Kasumi-1 (cell line): ENCODE data around the gene FBXW8.

Source experiments
- DNase-seq, 2 experiments: peaks; one replicate each; lab custom pipeline; 2025; lab: John Stamatoyannopoulos, UW

FBXW8 gene

GRCh38 chr12:116924558-116925453 is 14.1 kb downstream of the FBXW8 start:
- peak; percentile 43 to 50 for DNase-seq

GRCh38 chr12:116926283-116927243 is 15.8 kb downstream of the FBXW8 start:
- no peak for DNase-seq

GRCh38 chr12:116927244-116927940 is 16.6 kb downstream of the FBXW8 start:
- DNase-seq = no peak

DNA sequence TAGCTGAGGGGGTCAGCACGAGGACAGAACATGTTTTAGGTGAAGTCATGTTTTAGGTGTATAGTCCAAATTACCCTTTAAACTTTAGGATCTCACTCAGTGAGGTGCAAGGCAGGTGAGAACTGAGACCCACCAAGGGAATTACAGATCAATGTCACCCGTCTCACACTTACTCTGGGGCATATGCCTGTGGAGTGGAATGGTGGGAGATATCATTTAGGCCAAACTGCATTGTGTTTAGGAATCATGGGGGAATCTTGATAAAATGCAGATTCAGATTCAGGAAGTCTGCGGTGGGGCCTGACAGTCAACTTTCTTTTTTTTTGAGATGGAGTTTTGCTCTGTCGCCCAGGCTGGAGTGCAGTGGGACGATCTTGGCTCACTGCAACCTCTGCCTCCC is 17.8 kb downstream of the FBXW8 start:
- DNase-seq = no peak

DNA sequence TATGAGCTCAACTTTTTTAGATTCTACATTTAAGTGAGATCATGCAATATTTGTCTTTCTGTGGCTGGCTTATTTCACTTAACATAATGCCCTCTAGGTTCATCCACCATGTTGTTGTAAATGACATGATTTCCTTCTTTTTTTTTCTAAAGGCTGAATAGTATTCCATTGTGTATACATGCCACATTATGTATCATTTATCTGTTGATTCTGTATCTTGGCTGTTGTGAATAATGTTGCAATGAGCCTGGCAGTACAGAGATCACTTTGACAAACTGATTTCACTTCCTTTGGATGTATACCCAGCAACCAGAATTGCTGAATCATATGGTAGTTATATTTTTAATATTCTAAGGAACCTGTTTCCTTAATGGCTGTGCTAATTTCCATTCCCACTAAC is 19.1 kb downstream of the FBXW8 start:
- no peak for DNase-seq

- no peak for DNase-seq
Measured at GRCh38 chr12:116931665-116932064, 20.9 kb downstream of the FBXW8 start.

GRCh38 chr12:116933091-116933490 is 22.3 kb downstream of the FBXW8 start:
- no peak for DNase-seq

DNA sequence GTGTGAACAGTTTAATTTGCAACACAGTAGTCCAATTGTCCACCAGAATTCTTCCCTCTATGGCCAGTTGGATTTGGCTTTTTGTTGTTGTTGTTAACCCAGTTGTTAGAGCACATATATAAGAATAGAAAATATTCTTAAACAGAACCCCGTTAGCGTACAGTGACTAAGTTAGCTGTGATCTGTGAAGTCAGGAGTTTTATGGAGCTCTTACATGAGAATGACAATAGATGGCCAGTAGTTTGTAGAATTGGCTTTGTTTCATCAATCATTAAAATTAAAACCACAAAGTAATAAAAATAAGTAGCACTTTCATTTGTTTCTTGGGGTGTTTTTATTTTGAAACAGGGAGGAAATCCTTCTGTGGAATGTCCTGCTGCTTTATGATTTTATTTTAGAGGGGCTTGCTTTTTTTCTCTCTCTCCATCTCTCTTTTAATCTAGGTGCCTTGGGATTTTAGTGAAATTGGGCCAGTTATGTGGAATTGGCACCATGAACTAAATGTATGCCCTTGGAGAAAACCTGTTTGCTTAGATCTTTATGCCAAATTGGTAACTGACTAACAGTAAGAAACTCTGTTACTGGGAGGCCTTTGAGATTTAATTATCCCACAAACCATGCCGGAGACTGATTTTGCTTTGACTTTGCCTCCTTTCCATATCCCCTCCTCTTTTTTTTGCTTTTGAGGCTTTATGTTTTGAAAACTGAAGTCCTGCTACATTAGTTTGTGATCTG is 22.9 kb downstream of the FBXW8 start:
- no peak for DNase-seq

- DNase-seq = peak; percentile 26 to 42
Measured at GRCh38 chr12:116934908-116935705, 24.4 kb downstream of the FBXW8 start.

DNA sequence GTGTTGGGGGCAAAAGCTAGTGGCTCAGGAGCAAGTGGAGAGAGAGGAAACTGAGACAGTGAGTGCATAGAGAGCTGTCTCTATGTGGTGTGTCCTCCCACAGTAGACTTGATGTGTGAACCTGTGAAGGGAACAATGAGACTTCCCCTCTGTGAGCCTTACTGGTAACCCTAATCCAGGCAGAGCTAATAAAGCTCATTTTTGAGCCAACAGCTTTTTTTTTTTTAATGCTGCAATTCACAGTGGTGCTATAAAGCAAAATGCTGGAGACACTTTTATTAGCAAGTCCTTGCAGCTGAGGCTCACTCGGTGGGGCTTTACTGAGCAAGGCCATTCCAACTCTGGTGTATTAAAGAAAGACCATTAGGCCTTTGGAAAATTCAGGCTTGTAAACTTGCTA is 26.9 kb downstream of the FBXW8 start:
- no peak for DNase-seq

GRCh38 chr12:116939734-116940133 is 29.0 kb downstream of the FBXW8 start:
- no peak for DNase-seq

- DNase-seq = no peak
Measured at GRCh38 chr12:116941188-116941587, 30.4 kb downstream of the FBXW8 start.

- no peak for DNase-seq
Measured at GRCh38 chr12:116943419-116944372, 32.9 kb downstream of the FBXW8 start.

- DNase-seq = no peak
Measured at GRCh38 chr12:116945886-116946550, 35.3 kb downstream of the FBXW8 start.

DNA sequence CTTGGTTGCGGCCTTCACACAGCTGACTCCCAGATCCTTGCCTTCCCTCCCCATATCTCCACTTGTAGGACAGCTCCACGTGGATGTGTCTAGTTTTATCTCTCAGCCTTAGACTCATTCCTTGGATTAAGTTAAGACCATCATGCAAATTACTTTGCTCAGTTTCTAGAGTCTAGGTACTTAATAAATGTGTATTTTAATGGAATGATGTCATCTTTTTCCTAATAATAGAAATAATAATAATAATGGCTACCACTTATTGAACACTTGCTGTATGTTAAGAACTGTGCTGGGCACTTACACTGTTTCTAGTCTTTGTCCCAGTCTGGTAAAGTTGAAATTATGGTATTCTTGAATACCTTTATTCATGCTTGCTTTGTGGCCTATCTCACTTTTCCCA is 37.5 kb downstream of the FBXW8 start:
- DNase-seq = no peak

DNA sequence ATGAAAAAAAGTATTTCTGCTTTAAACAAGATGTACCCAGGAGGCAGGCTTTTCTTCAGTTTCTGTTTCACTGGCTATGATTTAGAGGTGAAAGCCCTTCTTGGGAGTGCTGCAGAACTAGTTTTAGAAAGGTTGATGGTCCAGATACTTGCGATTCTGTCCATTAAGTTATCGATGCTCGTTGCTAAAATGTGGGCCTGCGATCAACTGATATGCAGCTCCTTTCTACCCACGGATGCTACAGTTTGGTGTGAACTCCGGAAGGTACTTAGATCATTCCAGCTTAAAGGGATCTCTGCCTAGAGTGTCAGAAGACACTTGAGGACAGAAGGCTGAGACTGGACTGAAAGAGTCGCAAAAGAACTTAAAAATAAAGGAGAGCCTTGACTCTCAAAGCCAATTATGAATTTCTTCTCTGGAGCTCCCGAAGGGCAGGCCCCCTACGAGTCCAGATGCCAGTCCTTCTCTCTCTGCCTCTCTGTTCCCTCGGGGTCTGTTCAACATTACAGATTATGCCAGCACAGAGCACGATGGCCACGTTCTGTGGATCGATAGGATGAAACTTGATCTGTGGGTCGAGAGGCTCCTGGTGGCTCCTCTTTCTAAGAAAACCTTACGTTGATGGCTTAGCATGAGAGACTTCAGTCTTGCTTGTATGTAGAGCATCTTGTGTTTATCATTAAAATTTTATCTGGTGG is 40.0 kb downstream of the FBXW8 start:
- DNase-seq = no peak

DNA sequence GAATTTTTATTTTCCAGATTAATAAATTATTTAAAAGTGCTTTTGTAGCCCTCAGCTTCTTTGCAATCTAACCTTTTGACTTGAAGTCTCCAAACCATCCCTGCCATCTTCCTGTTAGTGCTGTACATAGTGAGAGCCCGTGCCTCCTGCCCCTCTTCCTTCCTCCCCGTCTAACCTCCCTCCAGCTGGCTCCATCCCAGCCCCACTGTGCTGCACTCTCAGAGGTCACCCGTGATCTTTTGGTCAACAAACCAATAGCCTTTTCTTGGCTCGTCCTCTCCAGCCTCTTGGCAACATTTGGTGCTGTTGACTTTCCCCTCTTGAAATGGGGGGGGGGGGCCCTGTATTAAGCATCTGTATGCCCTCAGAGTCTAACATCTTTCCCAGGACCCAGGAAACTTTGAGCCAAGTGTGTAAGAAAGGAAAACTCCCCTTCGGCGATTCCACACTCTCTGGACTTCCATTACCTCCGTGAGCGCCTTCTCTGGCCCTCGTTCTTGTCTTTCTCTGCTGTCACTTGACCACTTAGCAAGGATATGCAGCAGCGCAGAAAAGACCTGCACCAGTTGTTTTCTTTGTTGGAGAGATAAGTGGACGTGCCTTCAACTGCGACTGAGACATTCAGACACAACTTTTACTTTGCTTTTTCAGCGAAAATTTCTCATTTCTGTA is 44.1 kb downstream of the FBXW8 start:
- no peak for DNase-seq
